Measurements from ENCODE around the gene AP1G1.

Gene AP1G1

GRCh38 chr16:71767060-71767900 lies 41.4 kb downstream of the AP1G1 start:
- Histone ChIP-seq H3K4me1 (ENCODE audit: control insufficient read depth, insufficient read depth, low read length) (no peaks in the 10 kb centered on the region), H3K9me3 (ENCODE audit: control insufficient read depth, low read length) (no peaks in the 10 kb centered on the region), H3K27ac (ENCODE audit: insufficient read depth, low read depth, low read length, poor library complexity, severe bottlenecking) (no peak overlapping the region), H3K4me3 (ENCODE audit: insufficient read depth, low read depth, low read length) (no peak overlapping the region), H3K27me3 (ENCODE audit: control insufficient read depth, insufficient read depth, low read length, poor library complexity, severe bottlenecking) (no peaks in the 10 kb centered on the region), H3K36me3 (ENCODE audit: control insufficient read depth, insufficient read depth, low read length) (peaks cover 12% of the 10 kb centered on the region)
- WGBS, 2 experiments = 96 to 97% methylated on average over 3 of the region's 3 CpGs

- Histone ChIP-seq H3K36me3 (ENCODE audit: control insufficient read depth, insufficient read depth, low read length) (peaks cover 14% of the 10 kb centered on the region), H3K27ac (ENCODE audit: insufficient read depth, low read depth, low read length, poor library complexity, severe bottlenecking) (no peak overlapping the region)
- WGBS, 2 experiments = 85 to 95% methylated on average over 2 of the region's 2 CpGs
Observed at GRCh38 chr16:71762186-71762585, 46.4 kb downstream of the AP1G1 start.

GRCh38 chr16:71761097-71761496 lies 47.5 kb downstream of the AP1G1 start:
- no peak overlapping the region for H3K4me3 ChIP-seq (ENCODE audit: insufficient read depth, low read depth, low read length)
- peaks cover 24% of the 10 kb centered on the region for H3K36me3 ChIP-seq (ENCODE audit: control insufficient read depth, insufficient read depth, low read length)
- no peaks in the 10 kb centered on the region for H3K9me3 ChIP-seq (ENCODE audit: control insufficient read depth, low read length)
- no peaks in the 10 kb centered on the region for H3K4me1 ChIP-seq (ENCODE audit: control insufficient read depth, insufficient read depth, low read length)
- no peaks in the 10 kb centered on the region for H3K27me3 ChIP-seq (ENCODE audit: control insufficient read depth, insufficient read depth, low read length, poor library complexity, severe bottlenecking)
- 92 to 98% methylated on average over 1 to 2 of the region's 2 CpGs for WGBS, 2 experiments
- no peak overlapping the region for H3K27ac ChIP-seq (ENCODE audit: insufficient read depth, low read depth, low read length, poor library complexity, severe bottlenecking)

More at GRCh38 chr16:71762186-71762585, 46.4 kb downstream of the AP1G1 start:
- H3K4me1 ChIP-seq (ENCODE audit: control insufficient read depth, insufficient read depth, low read length) = no peaks in the 10 kb centered on the region
- H3K9me3 ChIP-seq (ENCODE audit: control insufficient read depth, low read length) = no peaks in the 10 kb centered on the region
- no peak overlapping the region for H3K4me3 ChIP-seq (ENCODE audit: insufficient read depth, low read depth, low read length)
- H3K27me3 ChIP-seq (ENCODE audit: control insufficient read depth, insufficient read depth, low read length, poor library complexity, severe bottlenecking) = no peaks in the 10 kb centered on the region

GRCh38 chr16:71758293-71758760 lies 50.3 kb downstream of the AP1G1 start:
- Histone ChIP-seq H3K9me3 (ENCODE audit: control insufficient read depth, low read length) (no peaks in the 10 kb centered on the region), H3K27me3 (ENCODE audit: control insufficient read depth, insufficient read depth, low read length, poor library complexity, severe bottlenecking) (no peaks in the 10 kb centered on the region), H3K27ac (ENCODE audit: insufficient read depth, low read depth, low read length, poor library complexity, severe bottlenecking) (no peak overlapping the region), H3K4me1 (ENCODE audit: control insufficient read depth, insufficient read depth, low read length) (no peaks in the 10 kb centered on the region), H3K36me3 (ENCODE audit: control insufficient read depth, insufficient read depth, low read length) (peaks cover 40% of the 10 kb centered on the region), H3K4me3 (ENCODE audit: insufficient read depth, low read depth, low read length) (no peak overlapping the region)
- 94 to 96% methylated on average over 5 of the region's 5 CpGs for WGBS, 2 experiments

GRCh38 chr16:71754652-71755051 lies 54.0 kb downstream of the AP1G1 start:
- Histone ChIP-seq H3K9me3 (ENCODE audit: control insufficient read depth, low read length) (no peaks in the 10 kb centered on the region), H3K27ac (ENCODE audit: insufficient read depth, low read depth, low read length, poor library complexity, severe bottlenecking) (no peak overlapping the region), H3K4me1 (ENCODE audit: control insufficient read depth, insufficient read depth, low read length) (no peaks in the 10 kb centered on the region), H3K27me3 (ENCODE audit: control insufficient read depth, insufficient read depth, low read length, poor library complexity, severe bottlenecking) (no peaks in the 10 kb centered on the region), H3K36me3 (ENCODE audit: control insufficient read depth, insufficient read depth, low read length) (peaks cover 34% of the 10 kb centered on the region), H3K4me3 (ENCODE audit: insufficient read depth, low read depth, low read length) (no peak overlapping the region)
- 96 to 100% methylated on average over 2 of the region's 2 CpGs for WGBS, 2 experiments

GRCh38 chr16:71754108-71754507 lies 54.5 kb downstream of the AP1G1 start:
- Histone ChIP-seq H3K36me3 (ENCODE audit: control insufficient read depth, insufficient read depth, low read length) (peaks cover 34% of the 10 kb centered on the region), H3K27ac (ENCODE audit: insufficient read depth, low read depth, low read length, poor library complexity, severe bottlenecking) (no peak overlapping the region), H3K9me3 (ENCODE audit: control insufficient read depth, low read length) (no peaks in the 10 kb centered on the region), H3K27me3 (ENCODE audit: control insufficient read depth, insufficient read depth, low read length, poor library complexity, severe bottlenecking) (no peaks in the 10 kb centered on the region), H3K4me1 (ENCODE audit: control insufficient read depth, insufficient read depth, low read length) (no peaks in the 10 kb centered on the region), H3K4me3 (ENCODE audit: insufficient read depth, low read depth, low read length) (no peak overlapping the region)

- WGBS, 2 experiments = 83 to 93% methylated on average over 2 to 4 of the region's 4 CpGs
- peaks cover 23% of the 10 kb centered on the region for H3K36me3 ChIP-seq (ENCODE audit: control insufficient read depth, insufficient read depth, low read length)
- H3K4me1 ChIP-seq (ENCODE audit: control insufficient read depth, insufficient read depth, low read length) = no peaks in the 10 kb centered on the region
- no peak overlapping the region for H3K27ac ChIP-seq (ENCODE audit: insufficient read depth, low read depth, low read length, poor library complexity, severe bottlenecking)
- no peaks in the 10 kb centered on the region for H3K9me3 ChIP-seq (ENCODE audit: control insufficient read depth, low read length)
- H3K27me3 ChIP-seq (ENCODE audit: control insufficient read depth, insufficient read depth, low read length, poor library complexity, severe bottlenecking) = no peaks in the 10 kb centered on the region
- no peak overlapping the region for H3K4me3 ChIP-seq (ENCODE audit: insufficient read depth, low read depth, low read length)
Observed at GRCh38 chr16:71748226-71748625, 60.4 kb downstream of the AP1G1 start.

GRCh38 chr16:71746442-71747046 lies 62.1 kb downstream of the AP1G1 start:
- H3K27ac ChIP-seq (ENCODE audit: insufficient read depth, low read depth, low read length, poor library complexity, severe bottlenecking) = no peak overlapping the region
- WGBS, 2 experiments = 88 to 89% methylated on average over 6 to 7 of the region's 7 CpGs
- no peaks in the 10 kb centered on the region for H3K4me1 ChIP-seq (ENCODE audit: control insufficient read depth, insufficient read depth, low read length)
- H3K36me3 ChIP-seq (ENCODE audit: control insufficient read depth, insufficient read depth, low read length) = peaks cover 23% of the 10 kb centered on the region
- no peaks in the 10 kb centered on the region for H3K9me3 ChIP-seq (ENCODE audit: control insufficient read depth, low read length)
- no peak overlapping the region for H3K4me3 ChIP-seq (ENCODE audit: insufficient read depth, low read depth, low read length)
- H3K27me3 ChIP-seq (ENCODE audit: control insufficient read depth, insufficient read depth, low read length, poor library complexity, severe bottlenecking) = no peaks in the 10 kb centered on the region

- Histone ChIP-seq H3K27ac (ENCODE audit: insufficient read depth, low read depth, low read length, poor library complexity, severe bottlenecking) (no peak overlapping the region), H3K36me3 (ENCODE audit: control insufficient read depth, insufficient read depth, low read length) (peaks cover 5% of the 10 kb centered on the region), H3K27me3 (ENCODE audit: control insufficient read depth, insufficient read depth, low read length, poor library complexity, severe bottlenecking) (no peaks in the 10 kb centered on the region), H3K4me3 (ENCODE audit: insufficient read depth, low read depth, low read length) (no peak overlapping the region), H3K4me1 (ENCODE audit: control insufficient read depth, insufficient read depth, low read length) (no peaks in the 10 kb centered on the region), H3K9me3 (ENCODE audit: control insufficient read depth, low read length) (no peaks in the 10 kb centered on the region)
- WGBS, 2 experiments = 94 to 97% methylated on average over 4 of the region's 4 CpGs
Observed at GRCh38 chr16:71738855-71739254, 69.8 kb downstream of the AP1G1 start.

- Histone ChIP-seq H3K27ac (ENCODE audit: insufficient read depth, low read depth, low read length, poor library complexity, severe bottlenecking) (no peak overlapping the region), H3K4me1 (ENCODE audit: control insufficient read depth, insufficient read depth, low read length) (no peaks in the 10 kb centered on the region), H3K9me3 (ENCODE audit: control insufficient read depth, low read length) (no peaks in the 10 kb centered on the region), H3K27me3 (ENCODE audit: control insufficient read depth, insufficient read depth, low read length, poor library complexity, severe bottlenecking) (no peaks in the 10 kb centered on the region), H3K4me3 (ENCODE audit: insufficient read depth, low read depth, low read length) (no peak overlapping the region), H3K36me3 (ENCODE audit: control insufficient read depth, insufficient read depth, low read length) (peaks cover 10% of the 10 kb centered on the region)
- 93 to 98% methylated on average over 6 of the region's 6 CpGs for WGBS, 2 experiments
Observed at GRCh38 chr16:71737501-71737900, 71.1 kb downstream of the AP1G1 start.
